ENCODE measurements around the gene DGUOK.

Gene DGUOK

DNA sequence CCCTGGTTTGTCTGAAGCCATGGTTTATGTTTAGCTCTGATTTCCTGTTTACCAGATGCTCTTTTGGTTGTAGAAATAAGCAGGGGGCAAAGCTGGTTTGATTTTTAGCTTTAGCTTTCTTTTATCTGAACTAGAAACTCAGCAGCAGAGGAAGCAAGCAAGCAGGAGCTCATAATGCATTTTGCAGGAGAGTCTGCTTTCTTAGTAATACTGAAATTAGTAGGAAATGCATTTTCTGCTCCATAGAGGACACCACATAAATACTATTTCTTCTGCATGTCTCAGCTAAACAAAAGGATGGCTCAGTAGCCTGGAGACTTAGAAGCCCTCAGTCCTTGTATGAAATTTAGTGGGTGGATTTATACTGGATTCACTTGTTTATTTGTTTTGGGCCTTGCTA is 23.1 kb downstream of the DGUOK start:
- TF ChIP-seq, protein P1, sequence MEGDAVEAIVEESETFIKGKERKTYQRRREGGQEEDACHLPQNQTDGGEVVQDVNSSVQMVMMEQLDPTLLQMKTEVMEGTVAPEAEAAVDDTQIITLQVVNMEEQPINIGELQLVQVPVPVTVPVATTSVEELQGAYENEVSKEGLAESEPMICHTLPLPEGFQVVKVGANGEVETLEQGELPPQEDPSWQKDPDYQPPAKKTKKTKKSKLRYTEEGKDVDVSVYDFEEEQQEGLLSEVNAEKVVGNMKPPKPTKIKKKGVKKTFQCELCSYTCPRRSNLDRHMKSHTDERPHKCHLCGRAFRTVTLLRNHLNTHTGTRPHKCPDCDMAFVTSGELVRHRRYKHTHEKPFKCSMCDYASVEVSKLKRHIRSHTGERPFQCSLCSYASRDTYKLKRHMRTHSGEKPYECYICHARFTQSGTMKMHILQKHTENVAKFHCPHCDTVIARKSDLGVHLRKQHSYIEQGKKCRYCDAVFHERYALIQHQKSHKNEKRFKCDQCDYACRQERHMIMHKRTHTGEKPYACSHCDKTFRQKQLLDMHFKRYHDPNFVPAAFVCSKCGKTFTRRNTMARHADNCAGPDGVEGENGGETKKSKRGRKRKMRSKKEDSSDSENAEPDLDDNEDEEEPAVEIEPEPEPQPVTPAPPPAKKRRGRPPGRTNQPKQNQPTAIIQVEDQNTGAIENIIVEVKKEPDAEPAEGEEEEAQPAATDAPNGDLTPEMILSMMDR (IDR thresholded peaks at IDR 0.05; ENCODE audit: insufficient read depth, low read depth, low read length, missing control alignments), result no peak
- no peak for DNase-seq (ENCODE audit: low read depth)
- H3K4me3 ChIP-seq (ENCODE audit: low read depth, low read length), result no peak overlapping the region

GRCh38 chr2:73952499-73953446 is 26.1 kb downstream of the DGUOK start:
- DNase-seq (ENCODE audit: low read depth), result no peak
- TF ChIP-seq, protein P1 (IDR thresholded peaks at IDR 0.05; ENCODE audit: insufficient read depth, low read depth, low read length, missing control alignments), result no peak
- H3K4me3 ChIP-seq (ENCODE audit: low read depth, low read length), result no peak overlapping the region

- DNase-seq (ENCODE audit: low read depth), result no peak
- no peak overlapping the region for H3K4me3 ChIP-seq (ENCODE audit: low read depth, low read length)
- TF ChIP-seq, protein P1 (IDR thresholded peaks at IDR 0.05; ENCODE audit: insufficient read depth, low read depth, low read length, missing control alignments), result no peak
These were observed 29.7 kb downstream of the DGUOK start for GRCh38 chr2:73956218-73956865.

DNA sequence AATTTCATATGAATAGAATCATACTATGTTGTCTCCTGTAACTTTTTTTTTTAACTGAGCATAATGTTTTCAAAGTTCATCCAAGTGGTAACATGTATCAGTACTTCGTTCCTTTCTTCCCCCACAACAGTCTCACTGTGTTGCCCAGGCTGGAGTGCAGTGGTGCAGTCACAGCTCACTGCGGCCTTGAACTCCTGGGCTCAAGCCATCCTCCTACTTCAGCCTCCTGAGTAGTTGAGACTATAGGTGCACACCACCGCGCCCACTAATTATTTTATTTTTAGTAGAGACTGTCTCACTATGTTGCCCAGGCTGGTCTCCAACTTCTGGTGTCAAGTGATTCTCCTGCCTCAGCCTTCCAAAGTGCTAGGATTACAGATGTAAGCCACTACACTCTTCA is 34.6 kb downstream of the DGUOK start:
- no peak overlapping the region for H3K4me3 ChIP-seq (ENCODE audit: low read depth, low read length)
- no peak for DNase-seq (ENCODE audit: low read depth)
- TF ChIP-seq, protein P1 (IDR thresholded peaks at IDR 0.05; ENCODE audit: insufficient read depth, low read depth, low read length, missing control alignments), result no peak

- no peak for DNase-seq (ENCODE audit: low read depth)
- TF ChIP-seq, protein P1 (IDR thresholded peaks at IDR 0.05; ENCODE audit: insufficient read depth, low read depth, low read length, missing control alignments), result no peak
- no peak overlapping the region for H3K4me3 ChIP-seq (ENCODE audit: low read depth, low read length)
These were observed 35.3 kb downstream of the DGUOK start for GRCh38 chr2:73961823-73962615.

DNA sequence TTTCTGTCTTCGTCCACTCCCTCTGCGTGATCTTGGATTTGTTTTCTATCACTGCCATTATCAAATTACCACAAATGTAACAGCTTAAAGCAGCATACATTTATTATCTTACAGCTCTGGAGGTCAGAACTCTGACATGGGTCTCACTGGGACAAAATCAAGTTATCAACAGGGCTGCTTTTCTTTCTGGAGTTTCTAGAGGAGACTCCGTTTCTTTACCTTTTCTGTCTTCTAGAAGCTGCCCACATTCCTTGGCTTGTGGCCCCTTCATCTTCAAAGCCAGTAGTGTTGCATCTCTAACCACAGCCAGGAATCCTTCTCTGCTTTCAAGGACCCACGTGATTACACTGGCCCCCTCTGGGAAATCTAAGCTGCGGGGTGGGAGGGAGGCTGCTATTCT is 36.1 kb downstream of the DGUOK start:
- TF ChIP-seq, protein P1 (IDR thresholded peaks at IDR 0.05; ENCODE audit: insufficient read depth, low read depth, low read length, missing control alignments), result no peak
- no peak overlapping the region for H3K4me3 ChIP-seq (ENCODE audit: low read depth, low read length)
- DNase-seq (ENCODE audit: low read depth), result no peak

Data from GM12865 (cell line).